Tibial artery (tissue), 4 donors: Measurements from ENCODE around the gene AHRR.

ENCODE experiments used
- DNase-seq, 2 donors: peaks; one replicate each; pipeline ENCODE4 v3.0.0-alpha.2; 2019
- H3K27ac ChIP-seq, 2 donors: fragments of 200-600 bp; sonication (generic) in 1 of 2; 1 replicate in 1 of 2; 2 replicates in 1 of 2; pipeline ENCODE4 v1.5.1; 2018 to 2019; ENCODE audit warnings: mild to moderate bottlenecking in 1 of 2
- H3K27me3 ChIP-seq, 2 donors: fragments of 200-600 bp; sonication (generic) in 1 of 2; one replicate each; pipeline versions ENCODE4 v1.5.1 to v1.6.0; 2016 to 2019
- H3K36me3 ChIP-seq, 3 donors: fragments of 200-600 bp; sonication (generic) in 2 of 3; one replicate each; pipeline ENCODE4 v1.5.1; 2016 to 2019; ENCODE audit warnings: mild to moderate bottlenecking in 2 of 3
- H3K4me1 ChIP-seq, 4 donors: fragments of 200-600 bp; sonication (generic) in 2 of 4; 1 replicate in 3 of 4; 2 replicates in 1 of 4; pipeline ENCODE4 v1.5.1; 2016 to 2019
- H3K4me3 ChIP-seq, 2 donors: fragments of 200-600 bp; sonication (generic) in 1 of 2; 1 replicate in 1 of 2; 2 replicates in 1 of 2; pipeline ENCODE4 v1.5.1; 2018 to 2019; ENCODE audit warnings: mild to moderate bottlenecking in 2 of 2
- H3K9me3 ChIP-seq, 3 donors: fragments of 200-600 bp; sonication (generic) in 1 of 3; one replicate each; pipeline ENCODE4 v1.5.1; 2016 to 2019
- CTCF ChIP-seq, 2 experiments: fragments of 200-600 bp in 1 of 2; fragments of 450-650 bp in 1 of 2; IDR thresholded peaks; one replicate each; pipeline ENCODE4 v1.5.1; 2017 to 2019; ENCODE audit warnings: antibody characterized with exemption in 2 of 2, mild to moderate bottlenecking in 1 of 2, moderate library complexity in 1 of 2
- intact Hi-C: fragments of 100-400 bp; cut with DNase I; formaldehyde crosslinking; loops from one replicate; pipeline ENCODE4 v1.15.0; 2023; ENCODE audit warnings: low total_unique reads

AHRR gene

GRCh38 chr5:337563-338130, 16.1 kb downstream of the AHRR start:
- DNase-seq = no peak
- H3K27ac ChIP-seq = no peak overlapping the region
- H3K9me3 ChIP-seq = no peaks in the 10 kb centered on the region
- intact Hi-C loops = no loop called here
- no peak overlapping the region for H3K4me3 ChIP-seq
- H3K27me3 ChIP-seq = peaks cover 0 to 12% of the 10 kb centered on the region in 2 donors
- H3K36me3 ChIP-seq = no peaks in the 10 kb centered on the region
- no peak for TF ChIP-seq CTCF (IDR thresholded peaks at IDR 0.05)
- no peaks in the 10 kb centered on the region for H3K4me1 ChIP-seq

- intact Hi-C loops = no loop called here
Observed at GRCh38 chr5:342501-343460, 21.3 kb downstream of the AHRR start.

GRCh38 chr5:343461-344401, 22.2 kb downstream of the AHRR start:
- H3K9me3 ChIP-seq = no peaks in the 10 kb centered on the region
- TF ChIP-seq CTCF (IDR thresholded peaks at IDR 0.05) = no peak
- H3K27ac ChIP-seq = no peak overlapping the region
- H3K36me3 ChIP-seq = no peaks in the 10 kb centered on the region
- no peak for DNase-seq
- H3K4me3 ChIP-seq = peak overlapping the region; percentile 39 to 47
- peaks cover 0 to 9% (median 3%) of the 10 kb centered on the region in 4 donors for H3K4me1 ChIP-seq
- intact Hi-C loops = no loop called here
- H3K27me3 ChIP-seq = peaks cover 0 to 38% of the 10 kb centered on the region in 2 donors

More at GRCh38 chr5:342501-343460, 21.3 kb downstream of the AHRR start:
- H3K36me3 ChIP-seq = no peaks in the 10 kb centered on the region
- no peak for DNase-seq
- no peak overlapping the region for H3K27ac ChIP-seq
- TF ChIP-seq CTCF (IDR thresholded peaks at IDR 0.05) = no peak
- H3K27me3 ChIP-seq = peaks cover 0 to 35% of the 10 kb centered on the region in 2 donors
- no peaks in the 10 kb centered on the region for H3K9me3 ChIP-seq
- H3K4me3 ChIP-seq = no peak overlapping the region
- peaks cover 0 to 9% (median 3%) of the 10 kb centered on the region in 4 donors for H3K4me1 ChIP-seq

- Histone ChIP-seq H3K36me3 (no peaks in the 10 kb centered on the region), H3K4me1 (peaks cover 0 to 9% (median 3%) of the 10 kb centered on the region in 4 donors), H3K27ac (no peak overlapping the region), H3K4me3 (no peak overlapping the region), H3K9me3 (no peaks in the 10 kb centered on the region), H3K27me3 (peaks cover 0 to 38% of the 10 kb centered on the region in 2 donors)
- intact Hi-C loops = no loop called here
- no peak for TF ChIP-seq CTCF (IDR thresholded peaks at IDR 0.05)
- no peak for DNase-seq
Observed at GRCh38 chr5:344668-345067, 23.2 kb downstream of the AHRR start.
